Cardiac septum (tissue), 1 donor: Measurements from ENCODE around the gene ATP8A2. TPM values are rescaled to one million over a fixed set of nuclear protein-coding genes. Genes with fewer than 3 reads are reported as not detected.
"Not testable (repeated sequence)": the region's sequence is repeated elsewhere in the genome, so short reads cannot be mapped to it uniquely, and the experiment has no call there.

Experiments
- DNase-seq: peaks from one replicate; pipeline ENCODE4 v3.0.0-alpha.2; 2020; ENCODE audit warnings: low spot score
- intact Hi-C: fragments of 100-400 bp; cut with DNase I; formaldehyde crosslinking; loops from one replicate; pipeline ENCODE4 v1.14.0; 2022
- total RNA-seq: library from RNA; stranded (reverse); fragmentation: NEBNext Ultra II Directional; extraction: Animal tissue kit (Norgen Biotek cat#: 25700); gene quantifications from one replicate; pipeline ENCODE4 v1.2.1, GENCODE V29; 2021
- donor health status: DM: no; HTN: no; CAD: no.

The ATP8A2 gene
- total RNA-seq, 1 donor from 2014 or later: 0.08 TPM

GRCh38 chr13:25507841-25508240 lies 136.1 kb downstream of the ATP8A2 start:
- no peak for DNase-seq
- intact Hi-C loops: no loop called here

GRCh38 chr13:25513060-25513459 lies 141.3 kb downstream of the ATP8A2 start:
- DNase-seq, intact Hi-C loops: not testable (repeated sequence)

- intact Hi-C loops: no loop called here
- DNase-seq: no peak
Observed at GRCh38 chr13:25518441-25518840, 146.7 kb downstream of the ATP8A2 start.

- DNase-seq: no peak
Observed at GRCh38 chr13:25525884-25526283, 154.1 kb downstream of the ATP8A2 start.

GRCh38 chr13:25528266-25528665 lies 156.5 kb downstream of the ATP8A2 start:
- no peak for DNase-seq
- intact Hi-C loops: no loop called here

More at GRCh38 chr13:25525884-25526283, 154.1 kb downstream of the ATP8A2 start:
- intact Hi-C loops: no loop called here

GRCh38 chr13:25529425-25529824 lies 157.7 kb downstream of the ATP8A2 start:
- intact Hi-C loops: no loop called here
- DNase-seq: no peak

GRCh38 chr13:25538276-25538675 lies 166.5 kb downstream of the ATP8A2 start:
- intact Hi-C loops: no loop called here
- no peak for DNase-seq

GRCh38 chr13:25541434-25542123 lies 169.8 kb downstream of the ATP8A2 start:
- no peak for DNase-seq
- intact Hi-C loops: no loop called here

GRCh38 chr13:25548991-25549390 lies 177.2 kb downstream of the ATP8A2 start:
- intact Hi-C loops, DNase-seq: not testable (repeated sequence)

GRCh38 chr13:25561812-25562211 lies 190.0 kb downstream of the ATP8A2 start:
- intact Hi-C loops: no loop called here
- no peak for DNase-seq

- intact Hi-C loops: no loop called here
- no peak for DNase-seq
Observed at GRCh38 chr13:25570185-25570584, 198.4 kb downstream of the ATP8A2 start.

- no peak for DNase-seq
- intact Hi-C loops: no loop called here
Observed at GRCh38 chr13:25571237-25571636, 199.5 kb downstream of the ATP8A2 start.

- DNase-seq, intact Hi-C loops: not testable (repeated sequence)
Observed at GRCh38 chr13:25572171-25572570, 200.4 kb downstream of the ATP8A2 start.

GRCh38 chr13:25574437-25575411 lies 202.9 kb downstream of the ATP8A2 start:
- intact Hi-C loops: loop anchor here (2.0 kb wide), 1 partner anchor 488 kb away; no protein-coding TSS in a partner anchor
- no peak for DNase-seq

- no peak for DNase-seq
- intact Hi-C loops: loop anchor here (2.0 kb wide), 1 partner anchor 487 kb away; no protein-coding TSS in a partner anchor
Observed at GRCh38 chr13:25575562-25575961, 203.8 kb downstream of the ATP8A2 start.

GRCh38 chr13:25578526-25578925 lies 206.8 kb downstream of the ATP8A2 start:
- intact Hi-C loops: no loop called here
- DNase-seq: no peak

GRCh38 chr13:25579221-25579620 lies 207.4 kb downstream of the ATP8A2 start:
- DNase-seq: no peak
- intact Hi-C loops: no loop called here

- intact Hi-C loops: no loop called here
- no peak for DNase-seq
Observed at GRCh38 chr13:25581351-25581750, 209.6 kb downstream of the ATP8A2 start.

GRCh38 chr13:25584087-25584486 lies 212.3 kb downstream of the ATP8A2 start:
- intact Hi-C loops: no loop called here
- DNase-seq: no peak

GRCh38 chr13:25585000-25585399 lies 213.2 kb downstream of the ATP8A2 start:
- intact Hi-C loops: no loop called here
- no peak for DNase-seq
